HT1080 (cell line): ENCODE data around the gene FAAP100. TPM values are rescaled to one million over a fixed set of nuclear protein-coding genes. Genes with fewer than 3 reads are reported as not detected.

ENCODE experiments used
- DNase-seq: peaks from one replicate; pipeline ENCODE4 v3.0.0-alpha.2; 2015; ENCODE audit warnings: low read depth
- total RNA-seq: library from RNA; depleted of rRNA; stranded (reverse); fragments of >200 nt; shearing (Covaris generic); gene quantifications from 2 replicates; pipeline ENCODE4 v1.2.3, GENCODE V29; 2014

Gene FAAP100
- total RNA-seq, 1 experiment from 2014 or later, result 31.6 TPM

- DNase-seq, result peak; percentile 56
These were observed 4.1 kb upstream of the FAAP100 start for GRCh38 chr17:81556175-81556691.

GRCh38 chr17:81553616-81554181, 1.5 kb upstream of the FAAP100 start:
- DNase-seq, result peak; percentile 96

DNA sequence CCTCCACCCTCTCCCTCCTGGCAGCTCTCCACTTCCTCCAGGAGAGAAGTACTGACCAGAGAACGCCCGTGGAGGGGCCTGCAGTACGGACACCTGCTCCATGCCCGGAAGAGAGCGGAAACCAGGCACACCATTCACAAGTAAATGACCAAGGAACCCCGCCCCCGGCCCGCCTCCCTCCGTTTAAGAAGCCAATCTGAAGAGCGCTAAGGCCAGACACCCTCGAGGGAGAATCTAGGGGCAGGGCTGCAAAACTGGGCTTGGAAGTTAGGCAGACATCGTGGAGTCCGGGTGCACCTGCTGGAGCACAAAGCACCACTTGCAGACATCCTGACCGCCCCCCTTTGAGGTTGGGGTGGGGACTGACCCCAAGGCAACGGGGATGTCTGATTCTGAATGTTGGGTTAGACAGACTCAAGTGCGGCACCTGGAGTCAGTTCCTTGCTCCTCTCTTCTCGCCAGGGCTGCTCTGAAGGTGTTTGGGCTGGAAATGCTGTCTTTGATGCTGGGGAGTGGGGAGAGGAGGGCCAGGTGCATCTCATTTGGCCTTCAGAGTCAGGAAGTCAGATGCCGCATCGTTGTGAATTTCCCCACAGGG, 964 bp upstream of the FAAP100 start:
- peak; percentile 87 for DNase-seq

- DNase-seq, result no peak
These were observed 502 bp downstream of the FAAP100 start for GRCh38 chr17:81551458-81552243.

DNA sequence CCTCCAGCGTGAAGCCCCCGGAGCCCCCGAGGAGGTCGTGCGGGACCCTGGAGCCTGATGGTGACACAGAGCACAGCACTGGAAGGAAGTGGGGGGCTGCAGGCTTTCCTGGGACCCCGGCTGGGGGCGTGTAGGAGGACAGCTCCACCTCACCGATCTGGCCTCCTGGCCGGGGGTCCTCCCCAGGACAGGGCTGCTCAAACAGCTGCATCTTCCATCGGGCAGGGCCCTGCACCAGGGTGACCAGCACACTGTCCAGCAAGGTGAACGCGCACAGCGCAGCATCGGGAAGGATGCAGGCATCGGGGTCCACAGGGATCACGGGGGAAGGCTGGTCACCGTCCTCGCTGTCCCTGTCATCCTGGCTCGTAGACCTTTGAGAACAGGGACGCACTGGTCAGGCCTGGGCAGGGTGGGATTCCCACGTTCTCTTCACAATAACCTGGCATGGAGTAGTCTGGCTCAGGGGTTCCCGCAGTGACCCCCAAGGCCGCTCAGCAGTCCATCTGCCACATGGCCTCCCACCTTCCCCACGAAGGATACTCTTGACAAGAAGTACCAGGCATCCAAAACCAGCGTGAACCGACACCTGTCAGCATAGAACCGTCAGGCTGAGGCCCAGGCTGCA, 1.2 kb downstream of the FAAP100 start:
- no peak for DNase-seq

DNA sequence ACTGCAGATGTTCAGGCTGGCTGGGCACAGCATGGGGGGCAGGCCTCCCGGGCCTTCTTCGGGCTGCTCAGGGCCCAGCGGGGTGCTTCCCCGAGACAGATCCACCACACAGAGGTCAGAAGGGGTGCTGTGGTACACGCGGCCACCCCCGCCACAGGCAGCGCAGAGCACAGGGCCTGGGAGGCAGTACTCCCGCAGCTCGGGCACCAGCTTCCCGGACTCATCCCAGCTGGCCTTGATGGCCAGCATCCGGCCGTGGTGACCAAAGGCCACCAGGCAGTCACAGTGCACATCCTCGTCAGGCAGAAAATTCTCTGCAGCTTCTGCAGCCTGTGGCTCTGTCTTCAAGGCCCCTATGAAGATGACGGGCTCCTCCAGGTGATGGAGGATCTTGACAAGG, 1.9 kb downstream of the FAAP100 start:
- no peak for DNase-seq

GRCh38 chr17:81549826-81550225, 2.3 kb downstream of the FAAP100 start:
- no peak for DNase-seq

GRCh38 chr17:81549031-81549557, 3.1 kb downstream of the FAAP100 start:
- DNase-seq, result no peak

DNA sequence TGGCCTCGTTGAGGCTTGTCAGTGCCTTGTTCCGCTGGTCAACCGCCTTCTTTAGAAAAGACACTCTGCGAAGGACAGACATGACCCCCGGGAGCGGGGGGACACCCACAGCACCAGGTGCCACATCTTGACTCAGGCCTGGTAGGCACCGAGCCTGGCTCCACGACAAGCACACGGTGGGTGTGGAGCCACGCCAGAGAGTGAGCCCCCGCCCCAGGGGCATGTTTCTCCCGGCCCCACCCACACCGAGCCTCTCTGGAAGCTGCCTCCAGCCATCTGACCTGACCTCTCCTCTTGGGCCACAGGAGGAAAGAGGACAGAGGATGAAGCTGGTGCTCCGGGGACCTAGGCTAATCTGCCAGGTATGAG, 4.6 kb downstream of the FAAP100 start:
- DNase-seq, result no peak

- no peak for DNase-seq
These were observed 5.1 kb downstream of the FAAP100 start for GRCh38 chr17:81546906-81547613.

- no peak for DNase-seq
These were observed 6.8 kb downstream of the FAAP100 start for GRCh38 chr17:81545160-81545949.

GRCh38 chr17:81544281-81544974, 7.7 kb downstream of the FAAP100 start:
- DNase-seq, result no peak

GRCh38 chr17:81543756-81544155, 8.4 kb downstream of the FAAP100 start:
- no peak for DNase-seq

GRCh38 chr17:81543339-81543675, 8.8 kb downstream of the FAAP100 start:
- DNase-seq, result no peak

DNA sequence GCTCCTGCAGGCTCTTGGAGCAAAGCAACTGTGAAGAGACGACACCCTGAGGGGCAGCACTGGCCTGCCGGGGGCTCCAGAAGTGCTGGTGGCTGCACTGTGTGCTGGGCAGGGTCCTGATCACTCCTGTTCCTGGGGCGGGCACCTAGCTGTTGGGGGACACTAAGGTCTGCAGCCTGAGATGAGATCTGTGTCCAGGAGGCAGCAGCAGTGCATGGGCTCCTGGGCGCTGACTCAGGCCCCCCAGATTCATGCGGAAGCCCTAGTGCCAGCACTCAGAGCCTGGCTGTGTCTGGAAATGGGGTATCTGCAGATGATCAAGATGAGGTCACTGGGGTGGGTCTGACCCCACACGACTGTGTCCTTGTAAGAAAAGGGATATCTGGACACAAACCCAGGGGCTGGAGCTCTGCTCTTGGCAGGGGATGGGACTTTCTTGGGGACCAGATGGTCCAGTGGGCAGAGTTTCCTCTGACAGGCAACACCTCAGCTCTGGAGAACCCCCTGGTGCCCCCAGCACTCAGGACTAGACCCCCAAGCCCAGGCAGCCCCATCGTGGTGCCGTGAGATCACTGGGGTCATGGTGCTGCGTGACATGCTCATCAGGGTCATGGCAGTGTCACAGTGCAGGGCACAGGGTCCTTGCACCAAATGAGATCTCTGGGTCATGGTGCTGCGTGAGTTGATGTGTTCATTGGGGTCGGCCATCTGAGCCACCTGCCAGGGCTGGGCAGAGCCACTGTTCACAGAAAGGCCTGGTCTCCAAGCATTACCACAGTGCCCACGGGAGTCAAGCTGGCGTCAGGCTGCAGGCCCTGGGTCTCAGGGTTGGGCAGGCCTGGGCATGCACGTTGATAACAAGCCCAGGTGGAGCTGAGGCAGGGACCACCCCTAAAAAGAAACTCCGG, 9.5 kb downstream of the FAAP100 start:
- DNase-seq, result no peak

GRCh38 chr17:81541123-81541522, 11.0 kb downstream of the FAAP100 start:
- DNase-seq, result no peak

DNA sequence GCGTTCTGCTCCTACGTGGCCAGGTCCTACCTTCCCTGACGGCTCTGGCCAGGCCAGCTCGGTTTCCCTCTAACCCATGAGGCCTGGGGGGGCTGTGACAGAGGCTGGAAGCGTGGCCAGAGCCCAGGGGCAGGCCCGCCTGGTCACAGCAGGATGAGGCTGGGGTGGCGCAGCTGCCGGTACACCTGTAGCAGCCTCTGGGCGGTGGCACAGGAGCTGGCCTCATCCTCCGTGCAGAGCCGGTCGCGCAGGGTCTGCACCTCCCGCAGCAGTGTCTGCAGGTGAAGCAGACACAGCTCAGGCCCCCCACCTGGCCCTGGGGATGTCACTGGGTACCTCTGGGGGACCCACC, 11.5 kb downstream of the FAAP100 start:
- no peak for DNase-seq

DNA sequence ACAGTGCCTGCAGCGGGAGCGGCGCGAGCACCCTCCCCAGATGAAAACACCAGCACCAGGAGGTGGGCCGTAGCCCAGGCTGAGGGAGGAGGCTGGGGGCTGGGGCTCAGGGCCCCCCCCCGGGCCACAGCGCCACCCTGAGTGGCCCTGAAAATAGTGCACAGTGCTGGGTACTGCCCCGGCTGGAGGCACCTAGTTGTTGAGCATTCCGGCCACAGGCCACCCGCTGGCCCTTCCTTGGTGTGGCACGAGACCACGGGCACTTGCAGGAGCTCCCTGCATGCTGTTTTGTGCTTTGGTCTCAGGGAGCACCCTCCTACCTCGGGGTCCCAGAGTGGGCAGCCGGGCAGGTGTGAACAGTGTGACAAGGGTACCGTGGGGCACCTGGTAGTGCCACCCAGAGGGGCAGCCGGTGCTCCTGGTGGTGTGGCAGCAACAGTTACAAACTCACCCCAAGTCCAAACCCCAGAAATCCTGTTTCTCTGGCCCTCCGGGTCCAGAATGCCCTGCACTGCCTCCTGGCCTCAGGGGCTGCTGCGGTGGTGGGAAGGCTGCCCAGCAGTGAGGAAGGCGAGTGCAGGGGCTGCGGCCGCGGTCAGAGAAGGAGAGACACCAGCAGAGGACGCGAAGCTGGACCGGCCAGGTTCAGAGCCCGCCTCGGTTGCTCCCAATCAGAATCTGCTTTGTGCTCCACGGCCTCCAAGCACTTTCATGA, 12.0 kb downstream of the FAAP100 start:
- no peak for DNase-seq
